HepG2 (cell line): Measurements from ENCODE around the gene HOXD9. TPM values are rescaled to one million over a fixed set of nuclear protein-coding genes. Genes with fewer than 3 reads are reported as not detected.

Experiments
- ATAC-seq: fragments of 200-7000 bp; cut with Tn5 transposase; 3 replicates; pipeline ENCODE4 v1.9.1; 2020; ENCODE audit warnings: mild to moderate bottlenecking, moderate library complexity
- BruUV-seq: library from RNA; stranded (reverse); fragments of 400-500 nt; replicated peaks from 2 replicates; lab custom pipeline; 2021; lab: Mats Ljungman, UMichigan
- CTCF ChIA-PET: fragments of 300-600 bp; formaldehyde crosslinking; extraction: SDS; loops from one replicate; lab custom pipeline; 2021; ENCODE audit warnings: low total read pairs, inconsistent platforms, low intra/inter-chr PET ratio; lab: Yijun Ruan, JAX
- POLR2A ChIA-PET: fragments of 350-600 bp; sonication (Branson Sonifier 250); formaldehyde crosslinking; loops from one replicate; lab custom pipeline; 2020; ENCODE audit warnings: antibody characterized with exemption, inconsistent platforms; lab: Yijun Ruan, JAX
- DNase-seq: peaks from one replicate; pipeline ENCODE4 v3.0.0-alpha.2; 2015; ENCODE audit warnings: low spot score
- FAIRE-seq: peaks from 3 replicates; lab custom pipeline; 2011; peaks lifted over from hg19 to GRCh38; lab: Jason Lieb, UNC
- H2AFZ ChIP-seq: one replicate; pipeline ENCODE4 v1.6.1; 2011; ENCODE audit warnings: low read length, inconsistent platforms
- H3K27ac ChIP-seq: fragments of 300-600 bp; 3 replicates; pipeline ENCODE4 v1.8.0; 2011; ENCODE audit warnings: mixed run types, mild to moderate bottlenecking, mixed read lengths, low read length, inconsistent platforms; ENCODE audit not compliant: insufficient read depth; ENCODE audit errors: extremely low read length
- H3K27me3 ChIP-seq, 2 experiments: fragments of 200-600 bp in 1 of 2; 2 replicates in 1 of 2; 3 replicates in 1 of 2; pipeline versions ENCODE4 v1.6.0 to v1.8.0; 2011; ENCODE audit warnings: low read length in 2 of 2, mild to moderate bottlenecking in 2 of 2, moderate library complexity in 2 of 2, inconsistent platforms in 1 of 2; ENCODE audit not compliant: insufficient read depth in 2 of 2, control insufficient read depth in 1 of 2
- H3K36me3 ChIP-seq, 2 experiments: fragments of 200-600 bp in 1 of 2; replicated peaks in 1 of 2; 2 replicates in 1 of 2; 3 replicates in 1 of 2; pipeline versions ENCODE4 v1.5.1 to v1.8.0; 2011; ENCODE audit warnings: low read length in 2 of 2, inconsistent platforms in 1 of 2; ENCODE audit not compliant: insufficient read depth in 2 of 2, control insufficient read depth in 1 of 2
- H3K4me1 ChIP-seq: 2 replicates; pipeline ENCODE4 v1.5.1; 2012; ENCODE audit warnings: low read length, inconsistent platforms; ENCODE audit not compliant: insufficient read depth
- H3K4me2 ChIP-seq: 2 replicates; pipeline ENCODE4 v1.6.0; 2011; ENCODE audit warnings: low read depth, low read length, inconsistent platforms
- H3K4me3 ChIP-seq, 3 experiments: fragments of 200-600 bp in 1 of 3; sonication (generic), shearing (Covaris generic) in 1 of 3; replicated peaks in 1 of 3; 2 replicates each; pipeline ENCODE4 v1.5.1; 2011 to 2016; ENCODE audit warnings: low read length in 3 of 3, inconsistent platforms in 2 of 3, low read depth in 2 of 3, mild to moderate bottlenecking in 2 of 3, control low read depth in 1 of 3, mixed read lengths in 1 of 3; ENCODE audit not compliant: insufficient read depth in 1 of 3
- H3K79me2 ChIP-seq: one replicate; pipeline ENCODE4 v1.6.1; 2011; ENCODE audit warnings: low read length, inconsistent platforms; ENCODE audit not compliant: insufficient read depth
- H3K9ac ChIP-seq: 2 replicates; pipeline ENCODE4 v1.6.0; 2011; ENCODE audit warnings: mild to moderate bottlenecking, low read depth, low read length, inconsistent platforms; ENCODE audit not compliant: insufficient read depth
- H3K9me3 ChIP-seq: 2 replicates; pipeline ENCODE4 v1.5.1; 2012; ENCODE audit warnings: mild to moderate bottlenecking, low read length
- H4K20me1 ChIP-seq: 2 replicates; pipeline ENCODE4 v1.6.0; 2011; ENCODE audit warnings: inconsistent platforms, mild to moderate bottlenecking, low read length, moderate library complexity; ENCODE audit not compliant: insufficient read depth
- ARNTL ChIP-seq: sonication (generic); formaldehyde crosslinking; IDR thresholded peaks from 2 replicates; pipeline ENCODE4 v1.4.0; 2020; ENCODE audit warnings: mild to moderate bottlenecking, missing genetic modification reagents
- CC2D1A ChIP-seq: sonication (generic); formaldehyde crosslinking; IDR thresholded peaks from 2 replicates; pipeline ENCODE4 v1.8.1; 2023; ENCODE audit warnings: mild to moderate bottlenecking, missing genetic modification reagents
- CHD4 ChIP-seq: fragments of 200-600 bp; sonication (generic); IDR thresholded peaks from 2 replicates; pipeline ENCODE4 v1.7.0; 2017; ENCODE audit warnings: mild to moderate bottlenecking, low read length, borderline replicate concordance
- GFI1 ChIP-seq: sonication (generic); formaldehyde crosslinking; IDR thresholded peaks from 2 replicates; pipeline ENCODE4 v1.5.0; 2020; ENCODE audit warnings: missing genetic modification reagents, mild to moderate bottlenecking, borderline replicate concordance
- KDM4B ChIP-seq: sonication (generic); formaldehyde crosslinking; IDR thresholded peaks from 2 replicates; pipeline ENCODE4 v1.4.0; 2020; ENCODE audit warnings: missing genetic modification reagents
- PHF21A ChIP-seq: sonication (generic); formaldehyde crosslinking; IDR thresholded peaks from 2 replicates; pipeline ENCODE4 v1.5.0; 2020; ENCODE audit warnings: mild to moderate bottlenecking, missing genetic modification reagents
- WGBS: methylation state at CpG from one replicate; pipeline ENCODE4 v1.1.6; 2017; ENCODE audit warnings: low lambda C conversion rate; 5-methylcytosine and 5-hydroxymethylcytosine counted together
- in situ Hi-C: cut with HindIII; loops from 2 replicates; pipeline ENCODE4 v1.10.0; 2017; ENCODE audit warnings: low pct_unique_long_range_greater_than_20kb; ENCODE audit not compliant: extremely low pct_ligation_motif_present
- intact Hi-C: fragments of 100-400 bp; cut with micrococcal nuclease; formaldehyde crosslinking; loops from one replicate; pipeline ENCODE4 v1.10.0; 2022; ENCODE audit not compliant: unreplicated experiment
- polyA plus RNA-seq, 8 experiments: library from polyadenylated mRNA; depleted of rRNA in 3 of 8; stranded (reverse) in 7 of 8; unstranded in 1 of 8; fragments of >200 nt; fragmentation: Illumina TruSeq in 4 of 8; extraction: Trizol in 4 of 8; gene quantifications; 2 replicates each; pipeline versions ENCODE4 v1.2.1 to v1.2.3, GENCODE V29; 2011 to 2016; ENCODE audit warnings: low read depth in 4 of 8, missing spikeins in 1 of 8, mixed read lengths in 1 of 8; ENCODE audit not compliant: insufficient read depth in 1 of 8
- total RNA-seq, 5 experiments: library from RNA; depleted of rRNA; stranded (reverse); fragments of >200 nt; fragmentation: Illumina TruSeq; extraction: Trizol; gene quantifications; 2 replicates each; pipeline ENCODE4 v1.2.3, GENCODE V29; 2016; ENCODE audit warnings: low read depth in 1 of 5
- TF ChIP-seq, protein P1 (sequence below): sonication (generic); formaldehyde crosslinking; IDR thresholded peaks from 2 replicates; pipeline ENCODE4 v1.4.0; 2020; ENCODE audit warnings: mild to moderate bottlenecking, missing genetic modification reagents, borderline replicate concordance
- TF ChIP-seq, protein P2 (sequence below): sonication (generic); formaldehyde crosslinking; IDR thresholded peaks from 2 replicates; pipeline ENCODE4 v1.9.0; 2021; ENCODE audit warnings: mild to moderate bottlenecking, missing genetic modification reagents
- TF ChIP-seq, protein P3 (sequence below): fragments of 450-650 bp; IDR thresholded peaks from 2 replicates; pipeline ENCODE4 v1.6.1; 2017
- TF ChIP-seq, protein P4 (sequence below): sonication (generic); formaldehyde crosslinking; IDR thresholded peaks from 2 replicates; pipeline ENCODE4 v1.4.0; 2020; ENCODE audit warnings: missing genetic modification reagents

Gene HOXD9
- total and polyA plus RNA-seq, 2 of the 13 experiments (the other 11 are each of a cell fraction or from before 2014, with no cell fraction given), result not detected

DNA sequence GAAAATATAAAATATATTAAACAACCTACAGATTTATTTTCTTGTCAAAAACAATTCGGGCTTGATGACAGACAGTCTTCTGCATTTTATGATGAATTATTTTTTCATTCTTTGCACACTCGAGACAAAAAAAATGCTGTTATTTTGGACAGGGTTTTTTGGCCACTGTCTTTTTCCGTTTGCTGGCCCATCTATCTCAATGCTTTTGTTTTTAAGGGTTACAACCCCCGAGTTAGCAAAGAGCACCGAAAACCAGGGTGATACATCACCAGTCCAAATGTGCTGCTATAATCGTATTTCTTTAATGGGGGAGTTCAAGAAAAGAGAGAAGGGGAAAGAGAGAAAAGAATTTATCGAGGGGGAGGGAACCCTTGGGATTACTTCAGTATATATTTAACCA lies 46.5 kb upstream of the HOXD9 start:
- Histone ChIP-seq H4K20me1 (no peaks in the 10 kb centered on the region), H3K9ac (no peak overlapping the region), H3K27me3 (peaks cover 10 to 77% of the 10 kb centered on the region in 2 experiments), H2AFZ (no peak overlapping the region), H3K27ac (no peak overlapping the region), H3K79me2 (no peaks in the 10 kb centered on the region), H3K9me3 (no peaks in the 10 kb centered on the region), H3K4me3 (no peak overlapping the region), H3K4me1 (no peaks in the 10 kb centered on the region), H3K36me3 (no peaks in the 10 kb centered on the region), H3K4me2 (no peak overlapping the region)
- whole genome bisulfite sequencing, result 2% methylated on average over 7 of the region's 7 CpGs
- ATAC-seq, result no peak
- ChIA-PET CTCF (no interaction called here), POLR2A (no interaction called here)
- in situ Hi-C loops (no loop called here), intact Hi-C loops (no loop called here)
- no TSS peak for BruUV-seq
- no peak for DNase-seq
- no peak for FAIRE-seq
- TF ChIP-seq GFI1 (CRISPR knock-in tag), result no peak
- TF ChIP-seq, protein P1, sequence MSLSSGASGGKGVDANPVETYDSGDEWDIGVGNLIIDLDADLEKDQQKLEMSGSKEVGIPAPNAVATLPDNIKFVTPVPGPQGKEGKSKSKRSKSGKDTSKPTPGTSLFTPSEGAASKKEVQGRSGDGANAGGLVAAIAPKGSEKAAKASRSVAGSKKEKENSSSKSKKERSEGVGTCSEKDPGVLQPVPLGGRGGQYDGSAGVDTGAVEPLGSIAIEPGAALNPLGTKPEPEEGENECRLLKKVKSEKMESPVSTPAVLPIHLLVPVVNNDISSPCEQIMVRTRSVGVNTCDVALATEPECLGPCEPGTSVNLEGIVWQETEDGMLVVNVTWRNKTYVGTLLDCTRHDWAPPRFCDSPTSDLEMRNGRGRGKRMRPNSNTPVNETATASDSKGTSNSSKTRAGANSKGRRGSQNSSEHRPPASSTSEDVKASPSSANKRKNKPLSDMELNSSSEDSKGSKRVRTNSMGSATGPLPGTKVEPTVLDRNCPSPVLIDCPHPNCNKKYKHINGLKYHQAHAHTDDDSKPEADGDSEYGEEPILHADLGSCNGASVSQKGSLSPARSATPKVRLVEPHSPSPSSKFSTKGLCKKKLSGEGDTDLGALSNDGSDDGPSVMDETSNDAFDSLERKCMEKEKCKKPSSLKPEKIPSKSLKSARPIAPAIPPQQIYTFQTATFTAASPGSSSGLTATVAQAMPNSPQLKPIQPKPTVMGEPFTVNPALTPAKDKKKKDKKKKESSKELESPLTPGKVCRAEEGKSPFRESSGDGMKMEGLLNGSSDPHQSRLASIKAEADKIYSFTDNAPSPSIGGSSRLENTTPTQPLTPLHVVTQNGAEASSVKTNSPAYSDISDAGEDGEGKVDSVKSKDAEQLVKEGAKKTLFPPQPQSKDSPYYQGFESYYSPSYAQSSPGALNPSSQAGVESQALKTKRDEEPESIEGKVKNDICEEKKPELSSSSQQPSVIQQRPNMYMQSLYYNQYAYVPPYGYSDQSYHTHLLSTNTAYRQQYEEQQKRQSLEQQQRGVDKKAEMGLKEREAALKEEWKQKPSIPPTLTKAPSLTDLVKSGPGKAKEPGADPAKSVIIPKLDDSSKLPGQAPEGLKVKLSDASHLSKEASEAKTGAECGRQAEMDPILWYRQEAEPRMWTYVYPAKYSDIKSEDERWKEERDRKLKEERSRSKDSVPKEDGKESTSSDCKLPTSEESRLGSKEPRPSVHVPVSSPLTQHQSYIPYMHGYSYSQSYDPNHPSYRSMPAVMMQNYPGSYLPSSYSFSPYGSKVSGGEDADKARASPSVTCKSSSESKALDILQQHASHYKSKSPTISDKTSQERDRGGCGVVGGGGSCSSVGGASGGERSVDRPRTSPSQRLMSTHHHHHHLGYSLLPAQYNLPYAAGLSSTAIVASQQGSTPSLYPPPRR (CRISPR knock-in tag), result no peak
- TF ChIP-seq, protein P2, sequence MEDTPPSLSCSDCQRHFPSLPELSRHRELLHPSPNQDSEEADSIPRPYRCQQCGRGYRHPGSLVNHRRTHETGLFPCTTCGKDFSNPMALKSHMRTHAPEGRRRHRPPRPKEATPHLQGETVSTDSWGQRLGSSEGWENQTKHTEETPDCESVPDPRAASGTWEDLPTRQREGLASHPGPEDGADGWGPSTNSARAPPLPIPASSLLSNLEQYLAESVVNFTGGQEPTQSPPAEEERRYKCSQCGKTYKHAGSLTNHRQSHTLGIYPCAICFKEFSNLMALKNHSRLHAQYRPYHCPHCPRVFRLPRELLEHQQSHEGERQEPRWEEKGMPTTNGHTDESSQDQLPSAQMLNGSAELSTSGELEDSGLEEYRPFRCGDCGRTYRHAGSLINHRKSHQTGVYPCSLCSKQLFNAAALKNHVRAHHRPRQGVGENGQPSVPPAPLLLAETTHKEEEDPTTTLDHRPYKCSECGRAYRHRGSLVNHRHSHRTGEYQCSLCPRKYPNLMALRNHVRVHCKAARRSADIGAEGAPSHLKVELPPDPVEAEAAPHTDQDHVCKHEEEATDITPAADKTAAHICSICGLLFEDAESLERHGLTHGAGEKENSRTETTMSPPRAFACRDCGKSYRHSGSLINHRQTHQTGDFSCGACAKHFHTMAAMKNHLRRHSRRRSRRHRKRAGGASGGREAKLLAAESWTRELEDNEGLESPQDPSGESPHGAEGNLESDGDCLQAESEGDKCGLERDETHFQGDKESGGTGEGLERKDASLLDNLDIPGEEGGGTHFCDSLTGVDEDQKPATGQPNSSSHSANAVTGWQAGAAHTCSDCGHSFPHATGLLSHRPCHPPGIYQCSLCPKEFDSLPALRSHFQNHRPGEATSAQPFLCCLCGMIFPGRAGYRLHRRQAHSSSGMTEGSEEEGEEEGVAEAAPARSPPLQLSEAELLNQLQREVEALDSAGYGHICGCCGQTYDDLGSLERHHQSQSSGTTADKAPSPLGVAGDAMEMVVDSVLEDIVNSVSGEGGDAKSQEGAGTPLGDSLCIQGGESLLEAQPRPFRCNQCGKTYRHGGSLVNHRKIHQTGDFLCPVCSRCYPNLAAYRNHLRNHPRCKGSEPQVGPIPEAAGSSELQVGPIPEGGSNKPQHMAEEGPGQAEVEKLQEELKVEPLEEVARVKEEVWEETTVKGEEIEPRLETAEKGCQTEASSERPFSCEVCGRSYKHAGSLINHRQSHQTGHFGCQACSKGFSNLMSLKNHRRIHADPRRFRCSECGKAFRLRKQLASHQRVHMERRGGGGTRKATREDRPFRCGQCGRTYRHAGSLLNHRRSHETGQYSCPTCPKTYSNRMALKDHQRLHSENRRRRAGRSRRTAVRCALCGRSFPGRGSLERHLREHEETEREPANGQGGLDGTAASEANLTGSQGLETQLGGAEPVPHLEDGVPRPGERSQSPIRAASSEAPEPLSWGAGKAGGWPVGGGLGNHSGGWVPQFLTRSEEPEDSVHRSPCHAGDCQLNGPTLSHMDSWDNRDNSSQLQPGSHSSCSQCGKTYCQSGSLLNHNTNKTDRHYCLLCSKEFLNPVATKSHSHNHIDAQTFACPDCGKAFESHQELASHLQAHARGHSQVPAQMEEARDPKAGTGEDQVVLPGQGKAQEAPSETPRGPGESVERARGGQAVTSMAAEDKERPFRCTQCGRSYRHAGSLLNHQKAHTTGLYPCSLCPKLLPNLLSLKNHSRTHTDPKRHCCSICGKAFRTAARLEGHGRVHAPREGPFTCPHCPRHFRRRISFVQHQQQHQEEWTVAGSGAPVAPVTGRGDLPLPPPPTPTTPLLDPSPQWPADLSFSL (CRISPR knock-in tag), result no peak
- TF ChIP-seq PHF21A, result no peak
- no peak for TF ChIP-seq CC2D1A (CRISPR knock-in tag)
- TF ChIP-seq, protein P3, sequence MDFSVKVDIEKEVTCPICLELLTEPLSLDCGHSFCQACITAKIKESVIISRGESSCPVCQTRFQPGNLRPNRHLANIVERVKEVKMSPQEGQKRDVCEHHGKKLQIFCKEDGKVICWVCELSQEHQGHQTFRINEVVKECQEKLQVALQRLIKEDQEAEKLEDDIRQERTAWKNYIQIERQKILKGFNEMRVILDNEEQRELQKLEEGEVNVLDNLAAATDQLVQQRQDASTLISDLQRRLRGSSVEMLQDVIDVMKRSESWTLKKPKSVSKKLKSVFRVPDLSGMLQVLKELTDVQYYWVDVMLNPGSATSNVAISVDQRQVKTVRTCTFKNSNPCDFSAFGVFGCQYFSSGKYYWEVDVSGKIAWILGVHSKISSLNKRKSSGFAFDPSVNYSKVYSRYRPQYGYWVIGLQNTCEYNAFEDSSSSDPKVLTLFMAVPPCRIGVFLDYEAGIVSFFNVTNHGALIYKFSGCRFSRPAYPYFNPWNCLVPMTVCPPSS, result no peak
- TF ChIP-seq ARNTL (CRISPR knock-in tag), result no peak
- no peak for TF ChIP-seq KDM4B
- no peak for TF ChIP-seq CHD4
- TF ChIP-seq, protein P4, sequence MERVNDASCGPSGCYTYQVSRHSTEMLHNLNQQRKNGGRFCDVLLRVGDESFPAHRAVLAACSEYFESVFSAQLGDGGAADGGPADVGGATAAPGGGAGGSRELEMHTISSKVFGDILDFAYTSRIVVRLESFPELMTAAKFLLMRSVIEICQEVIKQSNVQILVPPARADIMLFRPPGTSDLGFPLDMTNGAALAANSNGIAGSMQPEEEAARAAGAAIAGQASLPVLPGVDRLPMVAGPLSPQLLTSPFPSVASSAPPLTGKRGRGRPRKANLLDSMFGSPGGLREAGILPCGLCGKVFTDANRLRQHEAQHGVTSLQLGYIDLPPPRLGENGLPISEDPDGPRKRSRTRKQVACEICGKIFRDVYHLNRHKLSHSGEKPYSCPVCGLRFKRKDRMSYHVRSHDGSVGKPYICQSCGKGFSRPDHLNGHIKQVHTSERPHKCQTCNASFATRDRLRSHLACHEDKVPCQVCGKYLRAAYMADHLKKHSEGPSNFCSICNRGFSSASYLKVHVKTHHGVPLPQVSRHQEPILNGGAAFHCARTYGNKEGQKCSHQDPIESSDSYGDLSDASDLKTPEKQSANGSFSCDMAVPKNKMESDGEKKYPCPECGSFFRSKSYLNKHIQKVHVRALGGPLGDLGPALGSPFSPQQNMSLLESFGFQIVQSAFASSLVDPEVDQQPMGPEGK, result no peak
